ENCODE results near the gene BCL7A.
"Not testable (repeated sequence)": the region's sequence is repeated elsewhere in the genome, so short reads cannot be mapped to it uniquely, and the experiment has no call there.

Gene BCL7A

GRCh38 chr12:122099280-122099749, 77.6 kb downstream of the BCL7A start:
- in situ Hi-C loops (cut with MboI; ENCODE audit: low sequenced_read_pairs) = no loop called here
- no peaks in the 10 kb centered on the region for H3K9me3 ChIP-seq
- H3K36me3 ChIP-seq (replicated peaks) = no peaks in the 10 kb centered on the region
- no peaks in the 10 kb centered on the region for H3K4me1 ChIP-seq
- no peak overlapping the region for H3K4me3 ChIP-seq
- no peak for DNase-seq (ENCODE audit: low spot score in 2 of 2)
- H3K27me3 ChIP-seq (ENCODE audit: low read depth) = no peaks in the 10 kb centered on the region

DNA sequence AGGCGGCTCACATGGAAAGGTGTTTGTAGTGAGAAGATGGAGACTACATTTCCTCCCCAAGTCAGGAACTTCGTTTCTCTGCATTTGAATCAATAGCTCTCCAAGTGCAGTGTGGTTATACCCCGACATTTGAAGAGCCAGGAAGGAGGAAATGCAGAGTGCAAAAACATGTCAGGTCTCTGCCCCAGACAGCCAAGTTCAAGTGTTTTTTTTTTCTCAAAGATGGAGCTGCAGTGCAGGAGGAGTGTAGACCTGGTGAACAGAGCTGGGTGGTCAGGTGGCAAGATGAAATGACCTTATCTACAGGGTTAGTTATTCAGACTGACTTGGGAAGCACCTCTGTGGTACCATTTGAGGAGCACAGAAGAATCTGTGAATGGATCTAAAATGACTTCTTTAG, 78.2 kb downstream of the BCL7A start:
- H3K4me1 ChIP-seq = no peaks in the 10 kb centered on the region
- no peak overlapping the region for H3K4me3 ChIP-seq
- H3K9me3 ChIP-seq = no peaks in the 10 kb centered on the region
- DNase-seq (ENCODE audit: low spot score in 2 of 2) = no peak
- in situ Hi-C loops (cut with MboI; ENCODE audit: low sequenced_read_pairs) = no loop called here
- no peaks in the 10 kb centered on the region for H3K36me3 ChIP-seq (replicated peaks)
- no peaks in the 10 kb centered on the region for H3K27me3 ChIP-seq (ENCODE audit: low read depth)

- no peaks in the 10 kb centered on the region for H3K9me3 ChIP-seq
These were observed 78.9 kb downstream of the BCL7A start for GRCh38 chr12:122100568-122100967.

DNA sequence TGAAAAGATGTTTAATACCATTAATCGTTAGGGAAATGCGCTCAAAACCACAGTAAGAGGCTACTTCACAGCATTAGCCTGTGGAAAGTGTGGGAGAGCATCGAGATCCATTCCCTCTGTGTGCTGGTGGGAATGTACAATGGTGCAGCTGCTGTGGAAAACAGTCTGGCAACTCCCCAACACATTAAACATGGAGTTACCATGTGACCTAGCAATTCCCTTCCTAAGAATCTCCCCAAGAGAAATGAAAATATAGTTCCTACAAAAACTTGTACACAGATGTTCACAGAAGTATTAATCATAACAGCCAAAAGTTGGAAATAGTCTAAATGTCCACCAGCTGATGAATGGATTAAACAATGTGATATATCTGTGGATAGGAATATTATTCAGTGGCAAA, 80.6 kb downstream of the BCL7A start:
- in situ Hi-C loops (cut with MboI; ENCODE audit: low sequenced_read_pairs) = no loop called here
- Histone ChIP-seq H3K4me3 (no peak overlapping the region), H3K27me3 (ENCODE audit: low read depth) (no peaks in the 10 kb centered on the region), H3K9me3 (no peaks in the 10 kb centered on the region), H3K36me3 (replicated peaks) (no peaks in the 10 kb centered on the region), H3K4me1 (no peaks in the 10 kb centered on the region)
- DNase-seq (ENCODE audit: low spot score in 2 of 2) = no peak

More at GRCh38 chr12:122100568-122100967, 78.9 kb downstream of the BCL7A start:
- in situ Hi-C loops (cut with MboI; ENCODE audit: low sequenced_read_pairs) = no loop called here
- H3K4me3 ChIP-seq = no peak overlapping the region
- no peaks in the 10 kb centered on the region for H3K4me1 ChIP-seq
- H3K27me3 ChIP-seq (ENCODE audit: low read depth) = no peaks in the 10 kb centered on the region
- H3K36me3 ChIP-seq (replicated peaks) = no peaks in the 10 kb centered on the region
- DNase-seq (ENCODE audit: low spot score in 2 of 2) = no peak

DNA sequence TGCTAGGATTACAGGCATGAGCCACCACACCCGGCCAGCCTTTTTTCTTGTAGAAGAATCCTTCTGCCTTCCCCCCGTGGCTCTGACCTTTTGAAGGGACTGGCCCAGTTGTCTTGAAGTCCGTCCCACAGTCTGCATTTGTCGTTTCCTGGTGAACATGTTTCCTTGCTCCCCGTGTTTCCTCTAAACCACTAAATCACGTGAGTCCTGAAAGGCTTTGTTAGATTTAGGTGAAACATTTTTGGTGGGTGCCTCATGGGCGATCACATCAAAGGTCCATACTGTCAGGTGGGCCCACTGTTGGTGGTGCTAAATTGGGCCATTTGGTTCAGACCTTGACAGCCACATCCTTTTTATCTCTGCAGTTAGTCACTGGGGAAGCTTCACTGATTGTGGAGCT, 83.2 kb downstream of the BCL7A start:
- Histone ChIP-seq H3K4me1 (no peaks in the 10 kb centered on the region), H3K4me3 (no peak overlapping the region), H3K27me3 (ENCODE audit: low read depth) (no peaks in the 10 kb centered on the region), H3K9me3 (no peaks in the 10 kb centered on the region), H3K36me3 (replicated peaks) (no peaks in the 10 kb centered on the region)
- in situ Hi-C loops (cut with MboI; ENCODE audit: low sequenced_read_pairs) = no loop called here
- no peak for DNase-seq (ENCODE audit: low spot score in 2 of 2)

GRCh38 chr12:122105496-122105895, 83.8 kb downstream of the BCL7A start:
- H3K4me1 ChIP-seq; H3K36me3 ChIP-seq (replicated peaks); H3K9me3 ChIP-seq; in situ Hi-C loops (cut with MboI; ENCODE audit: low sequenced_read_pairs); DNase-seq (ENCODE audit: low spot score in 2 of 2); H3K4me3 ChIP-seq; H3K27me3 ChIP-seq (ENCODE audit: low read depth): not testable (repeated sequence)

DNA sequence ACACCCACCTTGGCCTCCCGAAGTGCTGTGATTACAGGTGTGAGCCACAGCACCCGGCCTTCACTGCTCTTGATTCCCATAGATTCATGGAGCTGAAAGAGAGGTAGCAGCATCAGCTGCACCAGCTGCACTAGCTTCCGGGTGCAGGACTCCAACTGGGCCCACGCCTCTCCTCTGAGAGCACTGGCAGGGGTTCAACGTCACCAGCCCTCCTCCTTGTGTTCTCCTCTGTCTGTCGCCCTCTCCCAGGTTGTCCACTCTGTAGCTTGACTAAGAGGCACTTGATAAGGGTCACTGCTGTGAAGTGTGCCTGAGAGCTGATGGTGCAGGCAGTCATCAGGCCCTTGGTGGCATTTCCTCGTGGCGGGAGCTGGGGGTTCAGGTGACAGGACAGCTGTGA, 85.2 kb downstream of the BCL7A start:
- DNase-seq (ENCODE audit: low spot score in 2 of 2) = no peak
- in situ Hi-C loops (cut with MboI; ENCODE audit: low sequenced_read_pairs) = no loop called here
- Histone ChIP-seq H3K4me3 (no peak overlapping the region), H3K4me1 (no peaks in the 10 kb centered on the region), H3K9me3 (no peaks in the 10 kb centered on the region), H3K36me3 (replicated peaks) (no peaks in the 10 kb centered on the region), H3K27me3 (ENCODE audit: low read depth) (no peaks in the 10 kb centered on the region)

GRCh38 chr12:122107261-122107660, 85.6 kb downstream of the BCL7A start:
- H3K9me3 ChIP-seq = no peaks in the 10 kb centered on the region
- no peaks in the 10 kb centered on the region for H3K36me3 ChIP-seq (replicated peaks)
- no peaks in the 10 kb centered on the region for H3K4me1 ChIP-seq
- no peak overlapping the region for H3K4me3 ChIP-seq
- no peak for DNase-seq (ENCODE audit: low spot score in 2 of 2)
- no peaks in the 10 kb centered on the region for H3K27me3 ChIP-seq (ENCODE audit: low read depth)
- in situ Hi-C loops (cut with MboI; ENCODE audit: low sequenced_read_pairs) = no loop called here

- DNase-seq (ENCODE audit: low spot score in 2 of 2) = no peak
- H3K4me1 ChIP-seq = peaks cover 5% of the 10 kb centered on the region
- in situ Hi-C loops (cut with MboI; ENCODE audit: low sequenced_read_pairs) = no loop called here
- no peaks in the 10 kb centered on the region for H3K36me3 ChIP-seq (replicated peaks)
- no peak overlapping the region for H3K4me3 ChIP-seq
- H3K27me3 ChIP-seq (ENCODE audit: low read depth) = no peaks in the 10 kb centered on the region
- no peaks in the 10 kb centered on the region for H3K9me3 ChIP-seq
These were observed 89.5 kb downstream of the BCL7A start for GRCh38 chr12:122111089-122111641.

All from HAP-1 (cell line).